ENCODE results near the gene ACKR3. TPM values are rescaled to one million over a fixed set of nuclear protein-coding genes. Genes with fewer than 3 reads are reported as not detected.

ACKR3 gene
- total RNA-seq, 1 donor from 2014 or later = 39.3 TPM

GRCh38 chr2:236574424-236575145 lies 5.0 kb downstream of the ACKR3 start:
- peak overlapping the region; percentile 77 for H3K4me3 ChIP-seq
- no peak for DNase-seq
- no peaks in the 10 kb centered on the region for H3K27me3 ChIP-seq (ENCODE audit: low read depth)
- intact Hi-C loops (cut with micrococcal nuclease) = no loop called here
- no peaks in the 10 kb centered on the region for H3K36me3 ChIP-seq
- H3K4me1 ChIP-seq = peaks cover 95% of the 10 kb centered on the region
- TF ChIP-seq, protein P1, sequence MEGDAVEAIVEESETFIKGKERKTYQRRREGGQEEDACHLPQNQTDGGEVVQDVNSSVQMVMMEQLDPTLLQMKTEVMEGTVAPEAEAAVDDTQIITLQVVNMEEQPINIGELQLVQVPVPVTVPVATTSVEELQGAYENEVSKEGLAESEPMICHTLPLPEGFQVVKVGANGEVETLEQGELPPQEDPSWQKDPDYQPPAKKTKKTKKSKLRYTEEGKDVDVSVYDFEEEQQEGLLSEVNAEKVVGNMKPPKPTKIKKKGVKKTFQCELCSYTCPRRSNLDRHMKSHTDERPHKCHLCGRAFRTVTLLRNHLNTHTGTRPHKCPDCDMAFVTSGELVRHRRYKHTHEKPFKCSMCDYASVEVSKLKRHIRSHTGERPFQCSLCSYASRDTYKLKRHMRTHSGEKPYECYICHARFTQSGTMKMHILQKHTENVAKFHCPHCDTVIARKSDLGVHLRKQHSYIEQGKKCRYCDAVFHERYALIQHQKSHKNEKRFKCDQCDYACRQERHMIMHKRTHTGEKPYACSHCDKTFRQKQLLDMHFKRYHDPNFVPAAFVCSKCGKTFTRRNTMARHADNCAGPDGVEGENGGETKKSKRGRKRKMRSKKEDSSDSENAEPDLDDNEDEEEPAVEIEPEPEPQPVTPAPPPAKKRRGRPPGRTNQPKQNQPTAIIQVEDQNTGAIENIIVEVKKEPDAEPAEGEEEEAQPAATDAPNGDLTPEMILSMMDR (IDR thresholded peaks at IDR 0.05; ENCODE audit: borderline replicate concordance) = no peak
- H3K9me3 ChIP-seq (replicated peaks) = no peaks in the 10 kb centered on the region
- H3K27ac ChIP-seq (replicated peaks) = peak overlapping the region; percentile 17

DNA sequence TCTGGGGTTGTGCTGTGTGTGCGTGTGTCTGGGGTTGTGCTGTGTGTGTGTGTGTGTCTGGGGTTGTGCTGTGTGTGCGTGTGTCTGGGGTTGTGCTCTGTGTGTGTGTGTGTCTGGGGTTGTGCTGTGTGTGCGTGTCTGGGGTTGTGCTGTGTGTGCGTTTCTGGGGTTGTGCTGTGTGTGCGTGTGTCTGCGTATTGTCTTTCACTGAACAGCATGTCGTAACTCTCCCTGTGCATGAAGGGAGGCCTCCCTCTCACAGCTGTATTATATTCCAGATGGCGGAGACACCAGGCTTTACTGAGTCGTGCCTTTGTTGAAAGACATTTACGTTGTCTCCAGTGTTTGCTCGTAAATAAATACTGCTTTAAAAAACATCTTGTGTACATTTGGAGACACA lies 5.9 kb downstream of the ACKR3 start:
- TF ChIP-seq, protein P1 (IDR thresholded peaks at IDR 0.05; ENCODE audit: borderline replicate concordance) = no peak
- DNase-seq = no peak
- Histone ChIP-seq H3K4me3 (no peak overlapping the region), H3K36me3 (peaks cover 5% of the 10 kb centered on the region), H3K4me1 (peaks cover 94% of the 10 kb centered on the region), H3K9me3 (replicated peaks) (no peaks in the 10 kb centered on the region), H3K27me3 (ENCODE audit: low read depth) (no peaks in the 10 kb centered on the region), H3K27ac (replicated peaks) (peak overlapping the region; percentile 53)
- intact Hi-C loops (cut with micrococcal nuclease) = no loop called here

GRCh38 chr2:236576087-236576486 lies 6.5 kb downstream of the ACKR3 start:
- TF ChIP-seq, protein P1 (IDR thresholded peaks at IDR 0.05; ENCODE audit: borderline replicate concordance) = no peak
- Histone ChIP-seq H3K27me3 (ENCODE audit: low read depth) (no peaks in the 10 kb centered on the region), H3K4me1 (peaks cover 89% of the 10 kb centered on the region), H3K9me3 (replicated peaks) (no peaks in the 10 kb centered on the region), H3K36me3 (peaks cover 11% of the 10 kb centered on the region), H3K27ac (replicated peaks) (peak overlapping the region; percentile 53), H3K4me3 (peak overlapping the region; percentile 13)
- intact Hi-C loops (cut with micrococcal nuclease) = no loop called here
- no peak for DNase-seq

GRCh38 chr2:236576953-236577352 lies 7.3 kb downstream of the ACKR3 start:
- Histone ChIP-seq H3K27ac (replicated peaks) (peak overlapping the region; percentile 53), H3K36me3 (peaks cover 20% of the 10 kb centered on the region), H3K4me3 (peak overlapping the region; percentile 13), H3K9me3 (replicated peaks) (no peaks in the 10 kb centered on the region), H3K27me3 (ENCODE audit: low read depth) (no peaks in the 10 kb centered on the region), H3K4me1 (peaks cover 81% of the 10 kb centered on the region)
- TF ChIP-seq, protein P1 (IDR thresholded peaks at IDR 0.05; ENCODE audit: borderline replicate concordance) = no peak
- DNase-seq = no peak
- intact Hi-C loops (cut with micrococcal nuclease) = no loop called here

- Histone ChIP-seq H3K4me3 (no peak overlapping the region), H3K36me3 (peaks cover 28% of the 10 kb centered on the region), H3K4me1 (peaks cover 78% of the 10 kb centered on the region), H3K27me3 (ENCODE audit: low read depth) (no peaks in the 10 kb centered on the region), H3K27ac (replicated peaks) (peak overlapping the region; percentile 53), H3K9me3 (replicated peaks) (no peaks in the 10 kb centered on the region)
- intact Hi-C loops (cut with micrococcal nuclease) = no loop called here
- TF ChIP-seq, protein P1 (IDR thresholded peaks at IDR 0.05; ENCODE audit: borderline replicate concordance) = no peak
- no peak for DNase-seq
Measured at GRCh38 chr2:236577481-236578410, 8.1 kb downstream of the ACKR3 start.

Measured in left ventricle myocardium inferior (tissue), 1 donor.